Anterior cingulate cortex (tissue), 58 donors: Measurements from ENCODE around the gene ADRM1.
A peak's percentile ranks its signal among the peaks of the same experiment; 100 is the strongest.

Experiments used
- DNase-seq, 58 donors: peaks; one replicate each; lab custom pipeline; 2025; lab: John Stamatoyannopoulos, UW

ADRM1 gene

DNA sequence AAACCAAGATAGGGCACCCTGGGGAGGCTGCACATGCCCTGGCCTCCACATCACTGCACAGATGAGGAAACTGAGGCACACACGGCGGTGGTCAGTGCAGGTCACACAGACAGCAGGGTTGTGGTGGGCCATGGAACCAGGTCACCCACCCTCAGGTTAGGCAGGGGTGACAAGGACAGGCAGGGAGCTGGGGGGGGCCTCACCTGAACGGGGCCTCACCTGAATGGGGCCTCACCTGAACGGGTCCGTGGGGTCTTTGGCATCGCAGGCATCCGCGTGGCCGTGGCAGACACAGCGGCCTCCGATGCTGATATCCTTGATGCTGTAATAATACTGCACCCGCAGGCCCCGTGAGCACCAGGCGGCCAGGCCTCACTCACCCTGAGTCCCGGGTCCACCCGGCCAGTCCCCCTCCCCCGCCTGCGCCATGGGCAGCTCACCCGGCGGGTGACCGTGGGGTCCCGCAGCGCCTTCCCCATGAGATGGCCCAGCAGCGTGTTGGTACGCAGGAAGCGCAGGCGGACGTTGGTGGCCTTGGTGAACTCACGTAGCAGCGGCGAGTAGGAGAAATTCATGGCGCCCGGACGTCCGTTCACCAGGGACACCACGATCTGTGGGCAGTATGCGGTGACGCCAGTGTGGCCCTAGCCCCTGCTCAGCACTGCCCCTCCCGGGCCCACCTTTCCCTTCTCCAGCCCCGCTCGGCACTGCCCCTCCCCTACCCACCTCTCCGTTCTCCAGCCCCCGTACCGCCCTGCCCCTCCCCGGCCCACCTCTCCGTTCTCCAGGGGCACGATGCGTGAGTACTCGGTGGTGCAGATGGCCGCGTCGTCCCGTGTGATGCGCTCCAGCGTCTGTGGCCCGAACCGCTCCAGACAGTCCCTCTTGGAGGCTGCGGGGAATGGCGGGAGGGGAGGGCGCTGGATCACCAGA is 48.9 kb downstream of the ADRM1 start:
- DNase-seq, result no peak

DNA sequence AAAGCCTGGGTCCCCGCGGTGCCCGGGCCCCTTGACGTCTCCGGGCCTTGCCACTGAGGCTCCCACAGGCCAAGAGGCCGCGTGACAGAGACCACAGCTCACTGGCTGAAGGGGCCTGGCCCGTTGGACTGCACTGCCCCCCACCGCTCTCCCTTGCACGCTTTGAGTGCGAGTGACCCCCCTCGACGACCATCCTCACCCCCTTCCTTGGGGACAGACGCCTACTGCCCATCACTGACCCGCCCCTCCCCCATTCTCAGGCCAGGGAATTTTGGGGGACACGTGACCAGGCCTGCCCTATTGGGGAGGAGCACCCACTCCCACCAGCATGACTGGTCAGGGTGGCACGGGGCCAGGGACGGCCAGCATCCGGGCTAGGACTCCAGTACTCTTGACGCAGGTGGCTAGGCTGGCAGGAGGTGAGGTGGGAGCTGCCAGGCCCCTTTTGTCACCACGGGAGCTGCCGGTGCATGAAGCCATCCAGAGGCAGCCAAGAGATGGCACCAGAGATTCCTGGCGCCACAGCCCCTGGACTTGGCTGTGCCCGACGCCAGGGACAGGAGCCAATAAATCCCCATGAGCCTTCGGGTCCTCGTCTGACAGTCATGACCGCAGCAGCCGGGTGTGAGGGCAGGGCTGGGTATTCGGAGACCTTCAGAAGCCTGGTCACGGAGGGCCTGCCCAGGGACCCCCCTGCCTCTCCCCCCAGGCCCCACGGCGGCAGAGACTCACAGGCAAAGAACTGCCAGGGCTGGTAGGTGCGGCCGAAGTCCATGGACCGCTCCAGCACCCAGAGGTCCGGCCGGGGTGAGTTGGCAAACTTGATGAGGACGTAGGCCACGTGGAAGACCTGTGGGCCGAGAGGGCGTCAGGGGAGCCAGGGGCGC is 49.8 kb downstream of the ADRM1 start:
- DNase-seq, result peak in 53 of 58 donors; percentile 41 to 85 (median 73)

DNA sequence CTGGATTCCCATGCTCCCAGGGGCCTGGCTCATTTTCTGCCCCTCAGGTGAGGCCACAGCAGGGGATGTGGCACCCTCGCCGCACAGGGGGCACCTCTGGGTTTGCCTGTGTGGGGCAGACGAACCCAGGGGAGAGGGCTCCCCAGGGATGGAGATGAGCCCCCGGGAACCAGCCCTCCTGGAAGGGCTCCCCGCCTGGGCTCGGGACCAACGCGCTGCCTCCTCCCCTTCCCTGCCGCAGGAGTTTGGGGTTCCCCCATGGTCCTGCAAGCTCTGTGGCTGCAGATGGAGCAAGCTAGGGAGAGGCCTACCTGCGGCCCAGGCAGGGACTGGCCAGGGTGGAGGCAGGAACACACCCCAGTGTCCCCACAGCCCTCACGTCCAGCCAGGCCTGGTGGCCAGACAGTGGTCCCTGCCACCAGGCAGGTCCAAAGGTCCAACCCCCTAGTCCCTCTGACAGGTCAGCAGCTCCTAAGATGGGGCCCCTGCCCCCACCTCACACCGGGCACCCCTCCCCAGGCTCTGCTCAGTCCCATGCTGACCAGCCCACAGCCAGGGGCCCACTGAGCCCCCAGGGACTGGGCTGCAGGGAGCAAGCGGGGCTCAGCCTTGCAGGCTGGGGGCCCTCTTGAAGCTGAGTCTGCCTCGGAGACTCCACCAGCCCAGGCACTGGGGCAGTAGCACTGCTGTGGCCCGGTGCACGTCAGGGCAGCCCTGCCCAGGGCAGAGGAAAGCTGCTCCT is 50.7 kb downstream of the ADRM1 start:
- DNase-seq, result no peak

DNA sequence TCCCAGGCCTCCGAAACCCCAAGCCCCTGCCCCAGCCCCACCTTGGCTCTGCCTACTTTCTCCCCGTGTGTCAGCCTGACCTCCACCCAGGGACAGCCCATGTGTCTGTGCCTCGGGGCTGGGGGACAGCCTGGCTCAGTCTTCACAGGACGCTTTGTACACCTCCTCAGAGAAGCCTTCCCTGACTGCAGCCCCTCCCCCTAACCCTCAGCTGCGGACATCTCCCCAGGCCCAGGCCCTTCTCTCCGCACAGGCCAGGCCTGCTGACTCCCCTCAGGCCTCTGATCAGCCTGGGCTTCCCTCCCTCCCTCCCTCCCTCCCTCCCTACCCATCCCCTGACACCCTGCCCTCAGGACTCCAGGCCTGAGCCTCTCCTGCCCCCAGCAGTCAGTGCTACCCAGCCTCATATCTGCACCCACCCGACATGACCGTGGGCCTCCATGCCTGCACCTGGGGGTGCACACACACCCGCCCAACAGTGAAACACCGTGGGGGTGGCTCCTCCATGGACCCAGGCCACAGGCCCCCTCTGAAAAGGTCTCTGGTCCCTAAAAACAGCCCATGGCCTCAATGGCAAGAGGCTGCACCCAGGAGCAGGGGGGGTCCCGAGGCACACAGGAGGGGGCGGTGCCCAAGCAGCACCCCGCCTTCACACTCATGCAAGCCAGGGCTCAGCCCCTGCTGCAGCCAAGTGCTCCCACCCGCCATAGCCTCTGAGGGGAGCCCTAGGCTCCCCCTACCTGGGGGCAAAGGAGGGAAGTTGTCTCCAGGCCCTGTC is 51.4 kb downstream of the ADRM1 start:
- no peak for DNase-seq

DNA sequence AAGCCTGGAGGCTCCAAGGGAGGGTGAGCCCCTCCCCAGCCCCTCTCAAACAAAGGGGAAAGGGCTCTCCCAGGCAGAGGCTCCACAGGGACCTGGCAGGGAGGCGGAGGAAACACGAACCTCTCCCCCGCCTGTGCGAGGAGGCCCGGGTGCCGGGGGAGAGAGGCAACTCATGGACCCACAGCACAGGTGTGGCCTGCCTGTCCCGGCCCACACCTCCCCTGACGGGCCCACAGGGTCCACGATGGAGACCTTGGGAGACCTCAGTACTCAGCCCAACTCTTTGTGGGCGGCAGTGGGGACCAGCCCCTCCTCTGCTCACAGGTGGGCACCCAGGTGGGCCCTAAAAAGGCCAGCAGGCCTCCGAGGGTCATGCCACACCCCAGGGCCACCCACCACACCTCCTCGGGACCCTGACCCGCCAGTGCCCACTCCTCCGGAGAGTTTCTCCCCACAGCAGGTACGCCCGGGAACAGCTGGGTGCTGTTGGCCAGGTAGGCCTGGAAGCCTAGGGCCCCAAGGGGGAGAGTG is 52.1 kb downstream of the ADRM1 start:
- no peak for DNase-seq

DNA sequence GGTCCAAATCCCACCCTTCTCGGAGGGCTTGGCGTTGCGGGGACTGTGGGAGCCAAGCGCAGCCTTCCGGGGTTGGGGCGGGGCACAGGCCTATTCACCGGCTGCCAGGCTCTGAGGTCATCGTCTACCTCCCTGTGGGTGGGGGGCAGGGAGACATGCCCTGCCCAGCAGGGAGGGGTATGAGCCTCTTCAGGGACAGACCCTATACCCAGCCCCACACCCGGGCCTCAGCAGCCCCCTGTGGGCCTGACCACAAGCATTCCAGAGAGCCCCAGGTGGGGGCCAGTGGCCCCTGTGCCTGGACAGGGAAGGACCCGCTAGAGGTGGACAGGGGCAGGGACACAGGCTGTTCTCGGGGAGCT is 52.7 kb downstream of the ADRM1 start:
- peak in 13 of 58 donors; percentile 30 to 53 (median 41) for DNase-seq

DNA sequence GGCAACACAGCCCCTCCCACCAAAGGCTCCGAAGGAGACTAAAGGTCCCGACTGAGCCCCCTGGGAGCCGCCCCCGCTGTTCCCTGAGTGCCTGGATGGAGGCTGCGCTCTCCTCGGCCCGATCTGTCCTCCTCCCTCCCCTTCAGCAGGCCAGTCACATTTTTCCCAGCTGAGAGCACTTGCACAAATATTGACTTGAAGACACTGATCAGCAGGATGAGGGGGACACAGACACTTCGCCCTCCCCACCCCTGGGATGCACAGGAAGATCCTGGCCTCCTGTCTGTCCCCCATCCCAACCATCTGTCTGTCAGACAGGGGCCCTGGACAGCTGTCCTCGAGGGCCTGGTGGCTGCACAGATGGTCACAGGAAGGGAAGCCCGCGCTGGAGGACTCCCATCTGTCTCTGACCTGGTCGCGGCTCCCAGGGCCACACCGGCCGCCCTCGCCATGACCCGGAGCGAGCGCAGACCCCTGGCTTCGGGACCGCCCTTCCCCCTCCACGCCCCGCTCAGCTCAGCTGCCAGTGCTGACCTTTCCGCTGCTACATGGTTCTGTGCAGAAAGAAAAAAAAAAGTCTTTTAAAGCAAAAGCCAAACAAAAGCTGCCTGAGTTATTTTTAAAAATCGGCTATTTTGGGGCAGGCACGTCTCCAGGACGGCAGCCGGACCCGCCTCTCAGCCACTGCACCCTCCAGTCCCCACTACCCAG is 53.2 kb downstream of the ADRM1 start:
- DNase-seq, result peak in 6 of 58 donors; percentile 19 to 54 (median 38)

DNA sequence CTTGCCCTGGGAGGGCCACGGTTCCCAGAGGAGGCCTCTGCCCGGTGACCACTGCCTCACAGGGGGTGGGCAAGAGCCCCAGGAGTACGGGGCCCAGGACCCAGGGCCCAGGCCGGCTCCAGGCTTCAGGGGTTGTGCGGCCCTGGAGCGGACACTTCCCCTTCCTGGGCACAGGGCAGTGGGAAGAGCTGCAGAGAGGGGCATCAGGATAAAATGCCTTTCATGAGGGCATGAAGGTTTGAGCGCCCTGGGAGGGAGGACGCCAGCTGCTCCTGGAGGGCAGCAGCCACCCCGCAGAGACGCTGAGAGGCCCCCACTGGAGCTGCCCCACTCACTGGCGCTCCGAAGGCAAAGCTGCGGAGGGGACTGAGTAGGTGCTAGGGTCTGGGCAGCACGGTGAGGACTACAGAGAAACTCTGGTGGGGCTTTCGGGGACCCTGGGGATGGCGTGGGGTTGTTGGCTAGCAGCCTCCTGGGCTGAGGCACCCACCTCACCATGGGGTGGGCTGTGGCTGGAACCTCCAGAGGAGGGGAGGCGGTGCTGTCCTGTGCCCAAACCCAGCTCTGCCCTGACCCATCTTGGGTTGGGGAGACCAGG is 53.9 kb downstream of the ADRM1 start:
- DNase-seq, result no peak

DNA sequence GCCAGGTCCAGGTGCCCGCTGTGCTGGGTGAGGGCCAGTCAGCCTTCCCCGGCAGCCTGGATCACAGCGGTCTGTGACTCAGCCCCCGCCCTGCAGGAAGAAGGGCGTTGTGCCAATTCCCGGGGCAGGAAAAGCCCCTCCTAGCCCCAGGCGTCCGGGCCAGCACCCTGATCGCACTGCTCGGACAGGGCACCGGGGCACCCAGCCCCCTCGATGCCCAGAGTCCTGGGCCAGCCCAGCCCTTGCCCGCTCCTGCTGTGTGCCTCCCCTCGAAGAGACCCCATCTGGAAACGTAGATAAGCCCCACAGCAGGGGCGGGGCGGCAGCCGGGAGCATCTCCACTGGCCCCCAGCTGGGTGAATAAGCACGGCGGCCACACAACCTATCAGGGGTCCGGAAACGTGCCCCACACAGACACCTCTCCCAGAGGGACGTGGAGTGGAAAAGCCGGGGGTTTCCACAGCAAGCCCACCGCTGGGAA is 54.4 kb downstream of the ADRM1 start:
- DNase-seq, result peak in 3 of 58 donors; percentile 24 to 51 (median 40)

DNA sequence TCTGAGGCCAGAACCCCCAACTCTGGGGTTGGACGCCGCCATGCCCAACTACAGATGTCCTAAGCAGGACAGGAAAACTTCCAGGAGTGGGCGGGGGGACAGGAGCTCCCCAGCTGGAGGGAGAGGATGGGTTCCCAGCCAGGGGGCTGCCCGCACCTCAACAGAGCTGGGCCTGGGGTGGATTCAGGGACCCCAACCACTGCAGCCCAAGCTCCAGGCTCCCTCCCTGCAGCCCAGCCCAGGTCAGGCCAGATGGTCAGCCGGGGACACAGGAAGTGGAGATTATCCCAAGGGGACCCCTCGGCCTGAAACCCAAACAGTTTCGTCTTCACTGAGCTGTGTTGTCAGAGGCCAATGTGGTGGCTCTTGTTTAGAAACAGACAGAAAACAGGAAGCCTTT is 54.9 kb downstream of the ADRM1 start:
- DNase-seq, result no peak
